GM18505 (cell line): Measurements from ENCODE around the gene EI24.

Experiments used
- ATAC-seq: cut with Tn5 transposase; IDR thresholded peaks from one replicate; pipeline ENCODE4 v1.9.1; 2021; ENCODE audit not compliant: unreplicated experiment
- POLR2A ChIP-seq: IDR thresholded peaks from 4 replicates; pipeline ENCODE4 v1.6.1; 2011; ENCODE audit warnings: borderline replicate concordance; ENCODE audit not compliant: insufficient read depth, insufficient read length; ENCODE audit errors: extremely low read depth

The EI24 gene

GRCh38 chr11:125625630-125626287 lies 56.5 kb downstream of the EI24 start:
- TF ChIP-seq POLR2A: peak; percentile 65
- peak; percentile 86 for ATAC-seq

- peak; percentile 35 for ATAC-seq
These were observed 57.1 kb downstream of the EI24 start for GRCh38 chr11:125626288-125626950.

DNA sequence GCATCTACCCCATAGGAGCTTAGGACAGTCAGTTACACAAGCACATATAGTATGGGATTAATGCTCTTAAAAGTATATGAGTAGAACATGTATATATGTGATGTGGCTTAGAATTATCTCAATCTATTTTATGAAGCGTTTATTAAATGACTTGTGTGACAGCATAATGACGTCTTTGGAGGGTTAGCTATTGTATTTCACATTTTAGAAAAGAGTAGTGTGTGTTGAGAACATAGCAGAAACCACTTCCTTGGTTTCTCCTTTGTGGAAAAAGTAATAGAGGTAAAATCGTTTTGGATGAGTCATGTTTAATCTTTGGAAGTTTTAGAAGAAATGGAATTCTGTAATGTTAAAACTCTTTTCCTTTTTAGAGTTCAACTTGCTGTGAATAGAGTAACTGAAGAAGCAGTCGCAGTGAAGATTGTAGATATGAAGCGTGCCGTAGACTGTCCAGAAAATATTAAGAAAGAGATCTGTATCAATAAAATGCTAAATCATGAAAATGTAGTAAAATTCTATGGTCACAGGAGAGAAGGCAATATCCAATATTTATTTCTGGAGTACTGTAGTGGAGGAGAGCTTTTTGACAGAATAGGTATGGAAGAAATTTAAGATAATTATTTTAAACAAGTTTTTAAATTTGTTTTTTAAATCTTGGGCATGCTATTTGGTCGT lies 58.1 kb downstream of the EI24 start:
- no peak for TF ChIP-seq POLR2A
- no peak for ATAC-seq

More at GRCh38 chr11:125626288-125626950, 57.1 kb downstream of the EI24 start:
- no peak for TF ChIP-seq POLR2A
